Right cardiac atrium (tissue), 5 donors: Measurements from ENCODE around the gene AAK1. TPM values are rescaled to one million over a fixed set of nuclear protein-coding genes. Genes with fewer than 3 reads are reported as not detected.
A peak's percentile ranks its signal among the peaks of the same experiment; 100 is the strongest.

Source experiments
- ATAC-seq, 2 donors: fragments of 200-7000 bp; cut with Tn5 transposase; one replicate each; pipeline versions ENCODE4 v1.8.0 to v1.9.1; 2020; ENCODE audit warnings: moderate library complexity in 2 of 2, mild to moderate bottlenecking in 1 of 2
- DNase-seq, 3 donors: peaks; one replicate each; pipeline ENCODE4 v3.0.0-alpha.2; 2020
- H3K27ac ChIP-seq: one replicate; pipeline ENCODE4 v1.5.1; 2013; ENCODE audit warnings: mild to moderate bottlenecking, low read length, control low read depth, moderate library complexity
- H3K27me3 ChIP-seq: one replicate; pipeline ENCODE4 v1.6.1; 2013; ENCODE audit not compliant: control insufficient read depth, insufficient read depth
- H3K4me1 ChIP-seq: one replicate; pipeline ENCODE4 v1.6.1; 2013; ENCODE audit warnings: low read length; ENCODE audit not compliant: control insufficient read depth, insufficient read depth
- H3K4me3 ChIP-seq: one replicate; pipeline ENCODE4 v1.5.1; 2013; ENCODE audit warnings: low read length, control low read depth
- H3K9me3 ChIP-seq: one replicate; pipeline ENCODE4 v1.6.1; 2013; ENCODE audit warnings: low read length; ENCODE audit not compliant: control insufficient read depth
- WGBS: extraction: QIAGEN DNeasy Blood & Tissue Kit; methylation state at CpG from one replicate; pipeline ENCODE4 v1.1.7; 2013; 5-methylcytosine and 5-hydroxymethylcytosine counted together
- intact Hi-C, 4 donors: fragments of 100-400 bp; cut with DNase I; formaldehyde crosslinking; loops; one replicate each; pipeline versions ENCODE4 v1.11.0 to v1.14.0; 2022 to 2023
- polyA plus RNA-seq: library from polyadenylated mRNA; stranded (reverse); fragments of 200-250 nt; gene quantifications from one replicate; pipeline ENCODE4 v1.2.3, GENCODE V29; 2013
- total RNA-seq, 4 donors: library from RNA; stranded (reverse); fragmentation: NEBNext Ultra II Directional; extraction: Animal tissue kit (Norgen Biotek cat#: 25700); gene quantifications; one replicate each; pipeline ENCODE4 v1.2.1, GENCODE V29; 2021
- donor health status: healthy with polysubstance abuse.
- donor health status: DM: no; HTN: yes; CAD: no.
- donor health status: DM: no; HTN: no; CAD: no.
- donor health status: DM: no; HTN: yes; CAD: no; lungs with severe emphysema.
- donor health status: DM: yes; HTN: yes; CAD: no.

AAK1 gene
- total and polyA plus RNA-seq, 5 donors, result 13.8 to 57.5 (median 51.2) TPM

DNA sequence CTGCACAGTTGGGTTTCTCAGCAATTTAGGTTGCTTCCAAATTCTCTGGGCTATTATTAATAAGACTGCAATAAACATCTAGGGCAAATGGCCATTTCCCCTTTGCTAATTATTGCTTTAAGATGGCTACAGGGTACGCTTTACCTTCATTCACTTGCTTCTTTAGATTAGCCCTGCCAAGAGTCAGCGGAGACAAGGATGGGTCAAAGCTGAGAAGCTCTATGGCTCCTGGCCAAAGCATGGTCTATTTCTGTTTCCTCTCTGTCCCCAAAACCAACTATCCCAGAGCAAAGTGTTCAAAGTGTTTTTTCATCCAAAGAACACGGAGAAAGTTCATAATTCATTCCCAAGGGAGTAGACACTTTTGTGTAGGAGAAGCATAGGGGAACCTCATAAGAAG lies 131.1 kb downstream of the AAK1 start:
- Histone ChIP-seq H3K27me3 (no peaks in the 10 kb centered on the region), H3K9me3 (no peaks in the 10 kb centered on the region), H3K4me1 (no peaks in the 10 kb centered on the region), H3K4me3 (no peak overlapping the region), H3K27ac (no peak overlapping the region)
- ATAC-seq, result peak; percentile 51 to 68
- WGBS, result 51% methylated on average over 3 of the region's 3 CpGs
- DNase-seq, result no peak
- intact Hi-C loops, result no loop called here

DNA sequence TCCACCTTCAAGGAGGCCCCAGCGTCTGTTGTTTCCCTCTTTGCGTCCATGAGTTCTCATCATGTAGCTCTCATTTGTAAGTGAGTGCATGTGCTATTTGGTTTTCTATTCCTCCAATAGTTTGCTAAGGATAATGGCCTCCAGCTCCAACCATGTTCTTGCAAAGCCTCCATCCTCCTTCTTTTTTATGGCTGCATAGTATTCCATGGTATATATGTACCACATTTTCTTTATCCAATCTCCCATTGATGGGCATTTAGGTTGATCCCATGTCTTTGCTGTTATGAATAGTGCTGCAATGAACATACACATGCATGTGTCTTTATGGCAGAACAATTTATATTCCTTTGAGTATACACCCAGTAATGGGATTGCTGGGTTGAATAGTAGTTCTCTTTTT lies 133.3 kb downstream of the AAK1 start:
- Histone ChIP-seq H3K4me1 (no peaks in the 10 kb centered on the region), H3K27me3 (no peaks in the 10 kb centered on the region), H3K9me3 (no peaks in the 10 kb centered on the region), H3K27ac (no peak overlapping the region), H3K4me3 (no peak overlapping the region)
- DNase-seq (no peak), ATAC-seq (no peak)
- intact Hi-C loops, result no loop called here
- 99% methylated on average over 2 of the region's 2 CpGs for WGBS

DNA sequence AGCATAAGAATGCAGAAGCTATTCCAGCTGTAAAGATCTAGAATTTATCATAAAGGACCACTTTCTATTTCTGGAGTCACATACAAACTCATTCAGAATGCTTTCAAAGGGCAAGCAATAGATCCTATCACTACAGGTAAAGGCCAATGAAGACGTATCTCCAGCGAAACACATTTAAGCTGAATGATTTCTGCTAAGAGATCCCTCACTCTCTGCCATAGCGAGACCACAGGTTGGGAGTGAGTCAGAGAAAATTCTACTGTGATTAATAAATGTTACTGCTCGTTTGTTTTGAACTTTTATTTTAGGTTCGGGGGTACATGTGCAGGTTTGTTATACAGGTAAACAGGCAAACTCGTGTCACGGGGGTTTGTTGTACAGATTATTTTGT lies 133.8 kb downstream of the AAK1 start:
- WGBS, result 96% methylated on average over 7 of the region's 7 CpGs
- no peaks in the 10 kb centered on the region for H3K4me1 ChIP-seq
- H3K27ac ChIP-seq, result no peak overlapping the region
- ATAC-seq (no peak), DNase-seq (no peak)
- intact Hi-C loops, result no loop called here
- no peak overlapping the region for H3K4me3 ChIP-seq
- no peaks in the 10 kb centered on the region for H3K9me3 ChIP-seq
- no peaks in the 10 kb centered on the region for H3K27me3 ChIP-seq

DNA sequence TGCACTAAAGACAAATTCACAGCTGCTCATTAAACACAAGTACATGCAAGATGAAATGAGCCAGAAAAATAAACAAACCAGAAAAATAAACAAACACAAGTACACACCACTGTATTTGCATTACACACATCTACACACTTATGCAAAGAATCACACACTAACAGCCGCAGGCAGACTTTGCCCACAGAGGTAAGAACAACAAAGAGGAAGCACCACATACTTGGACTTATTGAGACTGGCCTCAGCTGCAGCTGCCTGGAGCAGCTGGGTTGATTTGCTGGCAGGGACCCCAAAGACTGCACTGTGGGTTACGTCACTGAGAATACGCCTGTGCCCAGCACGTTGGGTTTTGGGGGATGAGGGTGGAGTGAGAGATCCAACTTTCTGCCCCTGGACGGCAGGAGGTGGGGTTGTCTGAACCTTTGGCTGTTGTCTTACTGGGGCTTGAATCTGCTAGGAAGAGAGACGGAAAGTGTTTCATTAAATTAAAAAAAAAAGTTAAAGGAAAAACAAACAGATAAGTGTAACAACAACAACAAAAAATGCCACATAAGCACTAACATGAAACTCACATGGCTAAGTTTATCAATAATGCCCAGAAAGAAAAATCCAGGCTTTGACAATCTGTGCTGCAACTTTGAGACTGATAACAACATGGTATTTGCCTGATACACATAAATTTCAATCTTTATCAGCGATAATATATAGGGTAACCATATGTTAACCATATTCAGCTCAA lies 134.4 kb downstream of the AAK1 start:
- WGBS, result 82% methylated on average over 7 of the region's 7 CpGs
- H3K4me3 ChIP-seq, result no peak overlapping the region
- DNase-seq, result no peak
- no peak for ATAC-seq
- H3K27ac ChIP-seq, result no peak overlapping the region
- intact Hi-C loops, result no loop called here
- no peaks in the 10 kb centered on the region for H3K4me1 ChIP-seq
- no peaks in the 10 kb centered on the region for H3K27me3 ChIP-seq
- no peaks in the 10 kb centered on the region for H3K9me3 ChIP-seq

DNA sequence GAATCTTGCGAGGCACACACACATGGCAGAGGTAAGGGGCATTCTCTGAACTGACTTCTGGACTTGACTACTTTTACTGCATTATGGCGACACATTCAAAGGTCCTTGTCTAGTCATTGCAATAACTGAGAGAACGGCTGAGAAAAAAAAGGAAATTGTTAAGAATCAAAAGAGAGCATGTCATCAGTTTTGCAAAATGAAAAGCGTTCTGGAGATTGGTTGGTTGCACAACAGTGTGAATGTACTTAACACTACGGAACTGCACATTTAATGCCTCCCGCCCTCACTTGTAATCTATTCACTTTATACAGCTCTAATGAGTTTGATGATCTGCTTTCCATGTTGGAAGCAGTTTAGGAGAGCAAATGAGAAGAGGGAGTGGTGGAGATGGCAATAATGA lies 137.8 kb downstream of the AAK1 start:
- ATAC-seq (no peak), DNase-seq (no peak)
- Histone ChIP-seq H3K27ac (no peak overlapping the region), H3K9me3 (no peaks in the 10 kb centered on the region), H3K27me3 (no peaks in the 10 kb centered on the region), H3K4me1 (no peaks in the 10 kb centered on the region), H3K4me3 (no peak overlapping the region)
- intact Hi-C loops, result no loop called here
- WGBS, result 81% methylated on average over 6 of the region's 6 CpGs

DNA sequence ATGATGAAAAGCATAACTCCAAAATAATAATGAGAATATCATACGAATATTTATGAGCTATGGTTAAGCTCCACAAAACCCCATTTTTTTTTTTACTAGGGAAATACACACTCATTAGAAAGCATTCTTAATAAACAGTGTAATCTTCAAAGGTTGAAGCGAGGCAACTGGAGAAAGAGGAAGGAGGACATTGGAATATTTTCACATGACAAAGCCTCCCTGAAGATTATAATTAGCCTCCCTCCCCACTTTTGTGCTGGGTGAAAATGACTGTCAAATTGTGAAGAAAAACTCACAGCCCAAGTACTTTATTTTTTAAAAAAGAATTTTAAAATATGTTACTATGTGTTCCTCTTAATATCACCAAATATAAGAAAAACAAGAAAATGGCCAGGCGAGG lies 142.2 kb downstream of the AAK1 start:
- 85% methylated on average over 3 of the region's 3 CpGs for WGBS
- DNase-seq, result no peak
- Histone ChIP-seq H3K4me1 (no peaks in the 10 kb centered on the region), H3K27ac (no peak overlapping the region), H3K9me3 (no peaks in the 10 kb centered on the region), H3K4me3 (no peak overlapping the region), H3K27me3 (no peaks in the 10 kb centered on the region)
- no peak for ATAC-seq
- intact Hi-C loops, result no loop called here

DNA sequence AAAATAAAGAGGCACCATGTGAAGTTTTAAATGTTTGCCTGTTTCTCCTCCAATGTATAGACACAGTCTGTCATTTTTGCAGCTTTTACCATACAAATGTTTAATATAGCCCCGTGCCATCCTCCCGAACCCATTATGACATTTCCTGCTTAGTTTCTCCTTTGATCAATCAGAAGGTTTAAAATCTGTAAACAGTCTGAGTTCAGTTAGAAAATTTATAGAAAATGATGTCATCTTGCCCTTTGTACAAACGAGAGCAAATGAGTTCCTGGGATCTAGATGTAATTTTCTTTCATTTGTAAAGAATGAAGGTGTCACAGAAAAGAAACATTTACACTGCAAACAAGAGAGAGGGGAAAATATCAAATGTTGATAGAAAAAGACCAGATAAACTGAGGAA lies 143.6 kb downstream of the AAK1 start:
- no peaks in the 10 kb centered on the region for H3K27me3 ChIP-seq
- H3K4me3 ChIP-seq, result no peak overlapping the region
- ATAC-seq (no peak), DNase-seq (no peak)
- no peaks in the 10 kb centered on the region for H3K9me3 ChIP-seq
- no peaks in the 10 kb centered on the region for H3K4me1 ChIP-seq
- intact Hi-C loops, result no loop called here
- no peak overlapping the region for H3K27ac ChIP-seq
- WGBS, result 61% methylated on average over 3 of the region's 3 CpGs

DNA sequence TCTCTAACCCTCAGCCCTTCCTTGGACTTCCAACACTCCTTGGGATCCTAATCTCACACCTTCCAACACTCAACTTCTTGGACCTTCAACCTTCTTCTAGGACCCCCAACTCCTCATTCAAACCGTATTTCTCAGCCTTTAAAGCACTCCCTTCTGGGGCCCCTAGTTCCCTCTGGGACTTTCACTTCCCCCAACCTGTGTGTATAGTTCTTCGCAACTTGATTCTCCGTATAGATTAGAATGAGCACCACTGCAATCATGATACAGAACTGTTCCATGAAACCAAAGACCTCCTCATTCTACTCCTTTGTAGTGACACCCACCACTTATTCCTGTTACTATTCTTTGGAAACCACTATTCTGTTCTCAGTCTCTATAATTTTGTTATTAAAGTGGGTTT lies 144.3 kb downstream of the AAK1 start:
- Histone ChIP-seq H3K9me3 (no peaks in the 10 kb centered on the region), H3K27me3 (no peaks in the 10 kb centered on the region), H3K27ac (no peak overlapping the region), H3K4me3 (no peak overlapping the region), H3K4me1 (no peaks in the 10 kb centered on the region)
- DNase-seq, result no peak
- ATAC-seq, result no peak
- intact Hi-C loops, result no loop called here
- 83% methylated on average over 3 of the region's 3 CpGs for WGBS

DNA sequence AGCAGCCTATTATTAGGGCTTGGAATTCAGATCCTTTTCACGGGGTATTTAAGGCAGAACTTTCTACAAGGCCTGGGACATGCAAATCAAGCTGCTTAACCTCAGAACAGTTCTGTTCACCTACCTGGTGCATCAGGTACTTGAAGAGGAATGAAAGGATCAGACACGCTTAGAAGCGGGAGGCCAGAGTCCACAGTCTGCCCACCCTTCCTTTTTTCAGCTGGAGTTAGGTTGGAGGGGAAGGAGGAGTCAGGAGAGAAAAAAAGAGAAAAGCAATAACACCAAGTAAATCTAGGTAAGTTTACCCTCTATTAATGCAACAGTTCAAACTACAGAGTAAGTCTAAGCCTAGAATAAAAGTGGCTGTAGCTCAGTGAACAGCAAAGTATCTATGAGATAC lies 147.7 kb downstream of the AAK1 start:
- intact Hi-C loops, result no loop called here
- Histone ChIP-seq H3K27ac (no peak overlapping the region), H3K9me3 (no peaks in the 10 kb centered on the region), H3K27me3 (no peaks in the 10 kb centered on the region), H3K4me1 (no peaks in the 10 kb centered on the region), H3K4me3 (no peak overlapping the region)
- no peak for ATAC-seq
- no peak for DNase-seq
- WGBS, result 89% methylated on average over 3 of the region's 3 CpGs

DNA sequence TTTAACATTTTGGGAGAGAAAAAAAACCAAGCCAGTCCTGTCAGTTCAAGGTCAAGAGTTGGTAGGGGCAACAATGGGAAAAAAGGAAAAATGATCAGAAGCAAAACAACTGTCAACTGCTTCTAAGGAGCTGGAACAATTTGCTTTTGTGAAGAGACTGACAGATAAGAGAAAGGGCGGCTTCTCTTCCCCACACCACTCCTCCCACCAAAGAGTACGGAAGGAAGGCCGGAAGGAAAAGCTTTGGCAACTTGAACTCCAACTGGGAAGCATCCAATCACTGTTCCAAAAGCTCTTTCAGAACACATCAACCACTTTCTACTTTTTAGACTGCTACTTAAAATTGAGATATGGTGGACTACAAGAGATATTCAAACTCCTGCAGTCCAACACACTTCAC lies 148.5 kb downstream of the AAK1 start:
- ATAC-seq (peak; percentile 55 to 69), DNase-seq (no peak)
- no peaks in the 10 kb centered on the region for H3K9me3 ChIP-seq
- no peak overlapping the region for H3K4me3 ChIP-seq
- H3K4me1 ChIP-seq, result no peaks in the 10 kb centered on the region
- no peaks in the 10 kb centered on the region for H3K27me3 ChIP-seq
- intact Hi-C loops, result no loop called here
- WGBS, result 38% methylated on average over 3 of the region's 3 CpGs
- no peak overlapping the region for H3K27ac ChIP-seq

DNA sequence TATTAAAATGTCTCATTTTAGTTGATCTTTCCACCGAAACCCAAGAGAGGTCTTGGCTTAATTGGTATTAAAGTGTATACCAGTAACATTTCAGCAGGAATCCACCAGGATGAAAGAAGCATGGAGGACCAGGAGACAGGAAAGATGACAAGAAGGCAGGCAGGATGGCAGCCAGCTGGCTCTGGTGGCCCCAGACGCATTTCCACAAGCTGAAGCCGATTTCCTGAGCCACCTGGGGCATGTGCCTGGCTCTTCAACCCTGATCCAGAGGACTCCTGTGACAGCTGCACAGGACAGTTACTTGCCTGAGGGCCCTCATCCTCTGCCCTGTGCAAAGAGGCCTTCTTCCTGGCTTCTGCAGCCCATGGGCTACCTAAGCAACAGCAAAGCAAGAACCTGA lies 149.4 kb downstream of the AAK1 start:
- 66% methylated on average over 3 of the region's 3 CpGs for WGBS
- H3K4me3 ChIP-seq, result no peak overlapping the region
- no peaks in the 10 kb centered on the region for H3K4me1 ChIP-seq
- DNase-seq, result no peak
- ATAC-seq, result no peak
- no peaks in the 10 kb centered on the region for H3K27me3 ChIP-seq
- H3K9me3 ChIP-seq, result no peaks in the 10 kb centered on the region
- no peak overlapping the region for H3K27ac ChIP-seq
- intact Hi-C loops, result no loop called here

DNA sequence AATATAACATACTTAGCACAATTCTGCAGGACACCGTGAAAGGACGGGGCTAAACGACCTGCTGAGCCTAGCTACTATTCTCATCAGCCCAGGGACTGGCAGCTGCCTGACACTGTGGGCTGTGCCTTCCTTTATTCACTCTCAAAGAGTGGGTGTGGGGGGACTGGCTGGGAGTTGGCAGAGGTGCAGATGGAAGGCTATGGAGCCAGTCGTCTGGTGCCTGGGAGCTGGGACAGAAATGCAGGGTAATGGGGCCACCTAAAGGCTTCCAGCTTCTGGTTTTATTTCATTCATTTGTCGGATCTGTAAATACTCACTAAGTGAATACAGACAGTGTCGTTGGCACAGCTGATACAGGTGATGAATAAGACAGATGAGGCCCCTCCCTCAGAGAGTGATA lies 150.3 kb downstream of the AAK1 start:
- Histone ChIP-seq H3K27me3 (no peaks in the 10 kb centered on the region), H3K9me3 (no peaks in the 10 kb centered on the region), H3K4me3 (no peak overlapping the region), H3K4me1 (no peaks in the 10 kb centered on the region), H3K27ac (no peak overlapping the region)
- WGBS, result 52% methylated on average over 6 of the region's 6 CpGs
- peak; percentile 72 to 81 for ATAC-seq
- intact Hi-C loops, result no loop called here
- DNase-seq, result peak; percentile 39 to 67 (median 61)
